ENCODE measurements around the gene OPN1LW. TPM values are rescaled to one million over a fixed set of nuclear protein-coding genes. Genes with fewer than 3 reads are reported as not detected.

Gene OPN1LW
- total and polyA plus RNA-seq, 2 of the 8 experiments (the other 6 are each of a cell fraction or from before 2014, with no cell fraction given): not detected

DNA sequence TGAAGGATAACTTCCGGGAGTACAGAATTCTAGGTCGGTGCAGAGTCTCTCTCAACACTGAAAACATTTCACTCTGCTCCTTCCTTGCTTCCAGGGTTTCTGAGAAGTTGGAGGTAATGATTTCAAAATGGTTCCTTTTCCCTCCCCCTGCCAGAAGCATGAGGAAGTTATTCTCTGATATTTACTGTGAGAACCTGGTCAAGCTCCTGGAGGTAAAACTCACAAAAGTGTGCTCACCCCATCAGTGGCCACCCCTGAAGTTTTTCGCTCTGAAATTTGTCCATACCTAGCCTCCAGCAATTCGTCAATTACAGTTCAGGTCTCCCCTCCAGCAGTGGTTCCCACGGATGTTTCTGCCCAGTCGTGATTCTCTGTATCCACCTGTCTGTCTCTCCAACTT, 30.3 kb upstream of the OPN1LW start:
- H4K20me1 ChIP-seq (replicated peaks in 1 of 2; ENCODE audit: control insufficient read depth in 1 of 2, insufficient read depth in 2 of 2, low read length in 2 of 2): no peaks in the 10 kb centered on the region
- H3K14ac ChIP-seq (ENCODE audit: insufficient read length): no peak overlapping the region
- DNase-seq (ENCODE audit: low read depth in 1 of 2, low spot score in 2 of 2) (no peak), FAIRE-seq (no peak)
- H2BK12ac ChIP-seq (ENCODE audit: low read depth, low read length): no peak overlapping the region
- H2AFZ ChIP-seq (ENCODE audit: low read length): no peak overlapping the region
- H3K4ac ChIP-seq (replicated peaks; ENCODE audit: insufficient read length, low read depth, low read length): no peak overlapping the region
- no peaks in the 10 kb centered on the region for H3K9me3 ChIP-seq (ENCODE audit: insufficient read depth in 2 of 2, low read depth in 1 of 2, low read length in 1 of 2)
- no peaks in the 10 kb centered on the region for H3K36me3 ChIP-seq (ENCODE audit: control insufficient read depth in 2 of 4, insufficient read depth in 4 of 4, low read length in 3 of 4)
- H2BK5ac ChIP-seq (ENCODE audit: low read depth, low read length): no peak overlapping the region
- no peaks in the 10 kb centered on the region for H3K23me2 ChIP-seq (ENCODE audit: low read depth, low read length)
- H3K27me3 ChIP-seq (replicated peaks in 1 of 4; ENCODE audit: control insufficient read depth in 3 of 4, extremely low read depth in 1 of 4, insufficient read depth in 3 of 4, low read length in 3 of 4): no peaks in the 10 kb centered on the region
- H3K18ac ChIP-seq (ENCODE audit: extremely low read depth, low read length): no peak overlapping the region
- TF ChIP-seq PHF8 (conservative IDR thresholded peaks at IDR 0.05; ENCODE audit: low read depth, low read length): no peak
- TF ChIP-seq POLR2A (IDR thresholded peaks at IDR 0.05; ENCODE audit: control extremely low read depth in 1 of 2, low read depth in 2 of 2, low read length in 2 of 2): no peak
- TF ChIP-seq NRF1 (IDR thresholded peaks at IDR 0.05; ENCODE audit: low read depth, low read length): no peak
- no peak for TF ChIP-seq YY1 (IDR thresholded peaks at IDR 0.05; ENCODE audit: low read depth, low read length)
- TF ChIP-seq, protein P1, sequence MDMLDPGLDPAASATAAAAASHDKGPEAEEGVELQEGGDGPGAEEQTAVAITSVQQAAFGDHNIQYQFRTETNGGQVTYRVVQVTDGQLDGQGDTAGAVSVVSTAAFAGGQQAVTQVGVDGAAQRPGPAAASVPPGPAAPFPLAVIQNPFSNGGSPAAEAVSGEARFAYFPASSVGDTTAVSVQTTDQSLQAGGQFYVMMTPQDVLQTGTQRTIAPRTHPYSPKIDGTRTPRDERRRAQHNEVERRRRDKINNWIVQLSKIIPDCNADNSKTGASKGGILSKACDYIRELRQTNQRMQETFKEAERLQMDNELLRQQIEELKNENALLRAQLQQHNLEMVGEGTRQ (IDR thresholded peaks at IDR 0.05; ENCODE audit: low read length): no peak
- TF ChIP-seq POLR2AphosphoS5 (IDR thresholded peaks at IDR 0.05; ENCODE audit: low read depth, low read length): no peak
- no peak for TF ChIP-seq RXRA (IDR thresholded peaks at IDR 0.05; ENCODE audit: insufficient read depth, low read depth, low read length)
- no peak for TF ChIP-seq SUZ12 (IDR thresholded peaks at IDR 0.05; ENCODE audit: low read length)
- no peak overlapping the region for H3K27ac ChIP-seq (ENCODE audit: low read depth, low read length)
- CTCF ChIA-PET (ENCODE audit: partially characterized antibody): interaction anchor here (0.6 kb wide), 1 partner anchor 96 kb away, joined by 3 read pairs; no protein-coding TSS in a partner anchor
- no peak overlapping the region for H2BK20ac ChIP-seq (ENCODE audit: low read length)
- no peaks in the 10 kb centered on the region for H3K79me1 ChIP-seq (ENCODE audit: low read depth, low read length)
- 87% methylated on average over 5 of the region's 6 CpGs; no CpG with 5 or more reads in 1 of the 2 experiments for whole genome bisulfite sequencing, 2 experiments (ENCODE audit: extremely low coverage in 1 of 2, insufficient coverage in 1 of 2, insufficient read length in 1 of 2, insufficient replicate concordance in 2 of 2, low coverage in 1 of 2, low lambda C conversion rate in 2 of 2, missing lambda C conversion rate in 1 of 2)
- H3K56ac ChIP-seq (replicated peaks; ENCODE audit: insufficient read length, low read depth, low read length): no peak overlapping the region
- no peak overlapping the region for H4K8ac ChIP-seq (ENCODE audit: extremely low read depth, insufficient read depth, low read length)
- no peak overlapping the region for H2BK120ac ChIP-seq (replicated peaks; ENCODE audit: low read depth, low read length)
- H3K4me1 ChIP-seq (replicated peaks in 1 of 4; ENCODE audit: control insufficient read depth in 3 of 4, insufficient read depth in 4 of 4, low read length in 3 of 4): peaks cover 0 to 4% (median 0%) of the 10 kb centered on the region in 4 experiments; a peak in 1 of 7 replicates
- no peak overlapping the region for H2BK15ac ChIP-seq (ENCODE audit: low read length)
- H4K5ac ChIP-seq (ENCODE audit: insufficient read length, low read depth, low read length): no peak overlapping the region
- H3K23ac ChIP-seq (ENCODE audit: insufficient read length): no peak overlapping the region
- H3K79me2 ChIP-seq (ENCODE audit: control insufficient read depth in 1 of 2, insufficient read depth in 2 of 2, low read length in 2 of 2): no peaks in the 10 kb centered on the region
- H3K4me3 ChIP-seq (ENCODE audit: extremely low read depth in 1 of 4, insufficient read depth in 2 of 4, low read depth in 3 of 4, low read length in 4 of 4): no peak overlapping the region
- POLR2A ChIA-PET (ENCODE audit: partially characterized antibody): no interaction called here
- no peak overlapping the region for H4K91ac ChIP-seq (replicated peaks; ENCODE audit: insufficient read length, low read length)
- no peak overlapping the region for H3K4me2 ChIP-seq (ENCODE audit: insufficient read depth in 1 of 2, low read depth in 2 of 2, low read length in 2 of 2)
- H3K9ac ChIP-seq (replicated peaks in 1 of 4; ENCODE audit: extremely low read depth in 1 of 4, low read depth in 3 of 4, low read length in 3 of 4): no peak overlapping the region
- H2AK5ac ChIP-seq (ENCODE audit: low read depth, low read length): no peak overlapping the region

Measured in H1 (cell line).